OCI-LY7 (cell line): ENCODE measurements around the gene PAFAH2.

Experiments used
- CTCF ChIP-seq: fragments of 200-600 bp; sonication (generic); conservative IDR thresholded peaks from 2 replicates; pipeline ENCODE4 v1.5.1; 2014; ENCODE audit warnings: mild to moderate bottlenecking, antibody characterized with exemption, low read length, moderate library complexity, mixed read lengths
- EZH2phosphoT487 ChIP-seq: fragments of 200-600 bp; sonication (generic); IDR thresholded peaks from 2 replicates; pipeline ENCODE4 v1.6.1; 2018; ENCODE audit warnings: low read depth, borderline replicate concordance, mild to moderate bottlenecking, mixed run types, antibody characterized with exemption, low read length, moderate library complexity, mixed read lengths

- TF ChIP-seq CTCF (no peak), EZH2phosphoT487 (no peak)
These were observed 7.6 kb downstream of the PAFAH2 start for GRCh38 chr1:25990251-25990650.
